GM23338 (cell line): ENCODE data around the gene MLEC. TPM values are rescaled to one million over a fixed set of nuclear protein-coding genes. Genes with fewer than 3 reads are reported as not detected.

Experiments
- ATAC-seq: fragments of 200-7000 bp; cut with Tn5 transposase; 3 replicates; pipeline ENCODE4 v1.9.1; 2020
- DNase-seq: peaks from one replicate; pipeline ENCODE4 v3.0.0-alpha.2; 2015; ENCODE audit warnings: low spot score
- H2AFZ ChIP-seq: fragments of 200-600 bp; sonication (generic); 2 replicates; pipeline ENCODE4 v1.8.0; 2016; ENCODE audit warnings: antibody characterized with exemption, mild to moderate bottlenecking, moderate library complexity
- H3F3A ChIP-seq: fragments of 200-600 bp; sonication (generic); replicated peaks from 2 replicates; pipeline ENCODE4 v1.8.0; 2017; ENCODE audit warnings: antibody characterized with exemption, mixed run types, low read depth
- H3K27ac ChIP-seq: fragments of 200-600 bp; sonication (generic); 2 replicates; pipeline ENCODE4 v1.6.1; 2016; ENCODE audit warnings: low read depth
- H3K27me3 ChIP-seq: fragments of 200-600 bp; sonication (generic); 2 replicates; pipeline ENCODE4 v1.8.0; 2016; ENCODE audit warnings: mild to moderate bottlenecking, mixed run types, moderate library complexity; ENCODE audit not compliant: insufficient read depth
- H3K36me3 ChIP-seq: fragments of 200-600 bp; sonication (generic); 2 replicates; pipeline ENCODE4 v1.8.0; 2016; ENCODE audit warnings: mild to moderate bottlenecking; ENCODE audit not compliant: insufficient read depth
- H3K4me1 ChIP-seq: fragments of 200-600 bp; sonication (generic); 2 replicates; pipeline ENCODE4 v1.8.0; 2016; ENCODE audit warnings: mild to moderate bottlenecking, moderate library complexity; ENCODE audit not compliant: insufficient read depth
- H3K4me2 ChIP-seq: fragments of 200-600 bp; sonication (generic); 2 replicates; pipeline ENCODE4 v1.7.1; 2017; ENCODE audit warnings: mixed run types
- H3K4me3 ChIP-seq: fragments of 200-600 bp; sonication (generic); 2 replicates; pipeline ENCODE4 v1.6.1; 2016; ENCODE audit warnings: mixed run types
- H3K79me2 ChIP-seq: fragments of 200-600 bp; sonication (generic); replicated peaks from 2 replicates; pipeline ENCODE4 v1.8.0; 2017; ENCODE audit warnings: mild to moderate bottlenecking; ENCODE audit not compliant: insufficient read depth
- H3K9me2 ChIP-seq: fragments of 200-600 bp; sonication (generic); 2 replicates; pipeline ENCODE4 v1.8.0; 2017; ENCODE audit not compliant: insufficient read depth
- H4K20me1 ChIP-seq: fragments of 200-600 bp; sonication (generic); replicated peaks from 2 replicates; pipeline ENCODE4 v1.8.0; 2017; ENCODE audit warnings: mild to moderate bottlenecking; ENCODE audit not compliant: insufficient read depth
- H3K27ac Mint-ChIP-seq: 2 replicates; pipeline ENCODE4 v1.8.0; 2020; ENCODE audit warnings: inconsistent platforms, mild to moderate bottlenecking, moderate library complexity, mixed read lengths
- H3K27me3 Mint-ChIP-seq: 3 replicates; pipeline ENCODE4 v1.8.0; 2022; ENCODE audit warnings: low read depth, mild to moderate bottlenecking, moderate library complexity, mixed read lengths, inconsistent platforms; ENCODE audit not compliant: insufficient read depth, poor library complexity
- H3K36me3 Mint-ChIP-seq: 3 replicates; pipeline ENCODE4 v1.8.0; 2021; ENCODE audit warnings: low read depth, mild to moderate bottlenecking, inconsistent platforms, moderate library complexity, mixed read lengths
- H3K4me1 Mint-ChIP-seq: 3 replicates; pipeline ENCODE4 v1.8.0; 2020; ENCODE audit warnings: mild to moderate bottlenecking, inconsistent platforms, mixed read lengths
- H3K4me3 Mint-ChIP-seq: 3 replicates; pipeline ENCODE4 v1.8.0; 2021; ENCODE audit warnings: moderate library complexity, mild to moderate bottlenecking, inconsistent platforms, mixed read lengths
- H3K9me3 Mint-ChIP-seq: 3 replicates; pipeline ENCODE4 v1.8.0; 2020; ENCODE audit warnings: moderate library complexity, mild to moderate bottlenecking, inconsistent platforms, mixed read lengths
- CREB1 ChIP-seq: fragments of 250-450 bp; sonication (Bioruptor Pico); IDR thresholded peaks from 2 replicates; pipeline ENCODE4 v1.5.0; 2020; ENCODE audit warnings: low read depth, mild to moderate bottlenecking, moderate library complexity
- CTCF ChIP-seq, 2 experiments: fragments of 200-600 bp in 1 of 2; sonication (generic) in 1 of 2; conservative IDR thresholded peaks; 2 replicates each; pipeline versions ENCODE4 v1.5.1 to v1.6.1; 2016 to 2017; ENCODE audit warnings: antibody characterized with exemption in 2 of 2, low read depth in 2 of 2, mild to moderate bottlenecking in 2 of 2, moderate library complexity in 1 of 2
- ETS1 ChIP-seq: IDR thresholded peaks from 2 replicates; pipeline ENCODE4 v1.6.1; 2016; ENCODE audit warnings: antibody characterized with exemption
- EZH2 ChIP-seq: fragments of 200-600 bp; sonication (generic); IDR thresholded peaks from one replicate; pipeline ENCODE4 v1.8.0; 2017; ENCODE audit warnings: antibody characterized with exemption, mild to moderate bottlenecking, low read depth; ENCODE audit not compliant: unreplicated experiment
- EZH2phosphoT487 ChIP-seq: fragments of 200-600 bp; sonication (generic); IDR thresholded peaks from one replicate; pipeline ENCODE4 v1.8.1; 2018; ENCODE audit warnings: antibody characterized with exemption; ENCODE audit not compliant: unreplicated experiment
- JUNB ChIP-seq: IDR thresholded peaks from one replicate; pipeline ENCODE4 v1.6.1; 2016; ENCODE audit warnings: antibody characterized with exemption; ENCODE audit not compliant: unreplicated experiment
- NANOG ChIP-seq: IDR thresholded peaks from 2 replicates; pipeline ENCODE4 v1.6.1; 2016; ENCODE audit warnings: antibody characterized with exemption, borderline replicate concordance
- POLR2AphosphoS5 ChIP-seq: IDR thresholded peaks from 2 replicates; pipeline ENCODE4 v1.6.1; 2016; ENCODE audit warnings: antibody characterized with exemption, low read depth
- REST ChIP-seq: IDR thresholded peaks from one replicate; pipeline ENCODE4 v1.6.1; 2018; ENCODE audit warnings: antibody characterized with exemption; ENCODE audit not compliant: unreplicated experiment
- STAT1 ChIP-seq: IDR thresholded peaks from one replicate; pipeline ENCODE4 v1.6.1; 2016; ENCODE audit warnings: antibody characterized with exemption; ENCODE audit not compliant: unreplicated experiment
- ZNF114 ChIP-seq: fragments of 250-450 bp; sonication (Bioruptor Pico); IDR thresholded peaks from 2 replicates; pipeline ENCODE4 v1.5.0; 2020; ENCODE audit warnings: mild to moderate bottlenecking, moderate library complexity
- ZNF331 ChIP-seq: fragments of 250-450 bp; sonication (Bioruptor Pico); IDR thresholded peaks from 2 replicates; pipeline ENCODE4 v1.5.0; 2020; ENCODE audit warnings: low read depth, mild to moderate bottlenecking, moderate library complexity
- ZNF462 ChIP-seq: fragments of 250-450 bp; sonication (Bioruptor Pico); IDR thresholded peaks from 2 replicates; pipeline ENCODE4 v1.5.0; 2020; ENCODE audit warnings: mild to moderate bottlenecking, moderate library complexity
- polyA plus RNA-seq: library from polyadenylated mRNA; unstranded; fragments of >200 nt; fragmentation: Nextera tagmentation; extraction: Ambion mirVana; gene quantifications from 2 replicates; pipeline ENCODE4 v1.2.1, GENCODE V29; 2016
- total RNA-seq: library from RNA; depleted of rRNA; stranded (reverse); fragments of >200 nt; shearing (Covaris generic); gene quantifications from 2 replicates; pipeline ENCODE4 v1.2.3, GENCODE V29; 2014

Gene MLEC
- total and polyA plus RNA-seq, 2 experiments from 2014 or later: 225 to 264 TPM

GRCh38 chr12:120748242-120748641 lies 61.3 kb downstream of the MLEC start:
- Histone ChIP-seq H3K4me2 (no peak overlapping the region), H3K27me3 (no peaks in the 10 kb centered on the region), H3K9me2 (no peaks in the 10 kb centered on the region), H3K27ac (no peak overlapping the region), H3K79me2 (no peaks in the 10 kb centered on the region), H3F3A (no peaks in the 10 kb centered on the region), H3K4me1 (no peaks in the 10 kb centered on the region), H2AFZ (no peak overlapping the region), H3K4me3 (no peak overlapping the region), H4K20me1 (no peaks in the 10 kb centered on the region), H3K36me3 (no peaks in the 10 kb centered on the region)
- no peak overlapping the region for H3K27ac Mint-ChIP-seq
- no peak for ATAC-seq
- no peak for TF ChIP-seq REST
- no peak for TF ChIP-seq CTCF (conservative IDR thresholded peaks at IDR 0.05; ENCODE audit: low read depth in 2 of 2)
- TF ChIP-seq JUNB: no peak
- no peak for TF ChIP-seq CREB1 (CRISPR knock-in tag)
- no peak for TF ChIP-seq ZNF114 (CRISPR knock-in tag)
- no peak for TF ChIP-seq EZH2phosphoT487
- no peak for TF ChIP-seq ETS1
- TF ChIP-seq NANOG: no peak
- TF ChIP-seq ZNF462 (CRISPR knock-in tag): no peak
- TF ChIP-seq ZNF331: no peak
- TF ChIP-seq STAT1: no peak
- no peak for TF ChIP-seq POLR2AphosphoS5
- no peak for TF ChIP-seq EZH2
- no peaks in the 10 kb centered on the region for H3K27me3 Mint-ChIP-seq
- no peak for DNase-seq
- no peaks in the 10 kb centered on the region; the same call in 2 of the 3 replicates for H3K9me3 Mint-ChIP-seq
- no peak overlapping the region for H3K4me3 Mint-ChIP-seq
- no peaks in the 10 kb centered on the region for H3K36me3 Mint-ChIP-seq
- H3K4me1 Mint-ChIP-seq: no peaks in the 10 kb centered on the region; the same call in 2 of the 3 replicates
